ENCODE data around the gene PRCP. TPM values are rescaled to one million over a fixed set of nuclear protein-coding genes. Genes with fewer than 3 reads are reported as not detected.
A peak's percentile ranks its signal among the peaks of the same experiment; 100 is the strongest.

The PRCP gene
- total RNA-seq, 1 donor from 2014 or later: 48.7 TPM

DNA sequence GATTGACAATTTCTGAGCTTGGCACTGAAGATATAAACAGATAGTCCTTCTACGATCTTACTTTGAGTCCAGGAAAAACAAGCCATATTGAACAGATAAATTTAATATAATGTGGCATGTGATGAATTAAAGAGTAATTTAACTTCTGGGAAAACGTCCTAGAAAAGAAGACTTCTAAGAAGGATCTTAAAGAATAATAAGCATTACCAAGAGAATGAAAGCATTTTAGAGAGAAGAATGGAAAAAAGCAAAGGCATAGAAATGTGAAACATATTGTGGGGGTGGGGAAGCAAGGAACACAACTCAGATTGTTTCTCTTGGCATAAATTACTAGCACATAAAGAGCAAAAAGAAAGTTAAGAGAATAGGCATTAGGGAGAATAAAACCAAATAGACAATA lies 6.7 kb upstream of the PRCP start:
- no peak for DNase-seq (ENCODE audit: low spot score)

DNA sequence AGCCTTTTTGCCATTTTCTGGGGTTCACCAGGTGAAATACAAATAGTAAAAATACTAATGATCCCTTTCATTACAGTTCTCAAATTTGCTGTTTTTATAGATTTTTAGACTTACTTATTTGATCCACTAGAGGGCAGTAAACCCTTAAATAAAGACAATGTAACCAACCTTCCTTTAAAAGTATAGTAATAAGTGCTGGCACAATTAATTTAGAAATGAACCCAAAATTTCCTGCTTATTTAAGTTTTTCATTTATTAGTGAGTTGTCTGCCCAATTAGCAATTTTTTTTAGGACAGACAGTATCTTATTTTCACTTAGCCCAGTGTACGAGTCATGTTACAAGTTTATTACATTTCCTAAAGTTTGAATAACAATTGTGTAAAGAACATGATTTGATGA lies 6.0 kb upstream of the PRCP start:
- DNase-seq (ENCODE audit: low spot score): no peak

GRCh38 chr11:82903843-82904586 lies 3.8 kb upstream of the PRCP start:
- DNase-seq (ENCODE audit: low spot score): no peak

GRCh38 chr11:82902880-82903279 lies 2.6 kb upstream of the PRCP start:
- DNase-seq (ENCODE audit: low spot score): no peak

DNA sequence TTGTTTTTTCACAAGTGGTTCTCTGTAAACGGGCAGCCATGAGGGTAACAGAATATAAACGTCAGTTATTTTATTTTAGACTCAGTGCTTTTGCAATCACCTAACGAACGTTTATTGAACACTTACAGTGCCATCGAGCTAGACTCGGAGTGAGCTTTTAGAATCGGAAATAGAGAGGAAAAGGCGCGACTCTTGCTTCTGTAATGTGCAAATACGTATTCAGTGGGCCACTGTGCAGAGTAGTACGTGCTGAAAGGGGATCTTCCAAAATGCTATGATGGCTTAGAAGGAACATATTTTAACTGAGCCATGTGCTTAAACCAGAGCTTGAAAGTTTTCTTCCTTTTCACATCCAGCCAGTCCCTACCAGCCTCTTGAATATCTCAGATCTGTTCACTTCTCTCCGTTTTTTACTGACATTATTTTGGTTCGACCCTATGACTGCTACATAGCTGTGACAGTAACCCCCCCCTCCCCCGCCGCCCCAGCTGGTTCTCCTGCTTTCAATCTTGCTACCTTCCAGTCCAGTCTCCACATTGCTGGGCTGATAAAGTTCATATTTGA lies 1.8 kb upstream of the PRCP start:
- no peak for DNase-seq (ENCODE audit: low spot score)

- DNase-seq (ENCODE audit: low spot score): peak; percentile 97
Observed at GRCh38 chr11:82901165-82901921, 1.1 kb upstream of the PRCP start, which contains the start of gene DDIAS. Gene DDIAS (plus strand): TSS chr11:82901736. CDS start chr11:82914739, 13,003 bp downstream.

DNA sequence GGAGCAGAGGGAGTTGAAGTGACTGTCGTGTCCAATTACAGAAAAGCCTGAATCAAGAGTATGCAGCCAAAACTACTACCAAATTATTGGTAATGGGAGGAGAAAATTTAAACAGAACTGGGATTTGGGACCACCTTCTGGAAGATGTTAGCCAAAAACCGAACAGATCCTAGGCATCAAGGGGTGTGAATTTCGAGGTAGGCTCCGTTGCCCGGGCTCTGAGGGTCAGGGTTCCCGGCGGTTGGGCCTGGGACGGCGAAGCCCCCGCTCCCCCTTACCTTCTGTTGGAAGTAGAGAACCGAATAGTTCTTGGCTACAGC lies 313 bp downstream of the PRCP start:
- no peak for DNase-seq (ENCODE audit: low spot score)

DNA sequence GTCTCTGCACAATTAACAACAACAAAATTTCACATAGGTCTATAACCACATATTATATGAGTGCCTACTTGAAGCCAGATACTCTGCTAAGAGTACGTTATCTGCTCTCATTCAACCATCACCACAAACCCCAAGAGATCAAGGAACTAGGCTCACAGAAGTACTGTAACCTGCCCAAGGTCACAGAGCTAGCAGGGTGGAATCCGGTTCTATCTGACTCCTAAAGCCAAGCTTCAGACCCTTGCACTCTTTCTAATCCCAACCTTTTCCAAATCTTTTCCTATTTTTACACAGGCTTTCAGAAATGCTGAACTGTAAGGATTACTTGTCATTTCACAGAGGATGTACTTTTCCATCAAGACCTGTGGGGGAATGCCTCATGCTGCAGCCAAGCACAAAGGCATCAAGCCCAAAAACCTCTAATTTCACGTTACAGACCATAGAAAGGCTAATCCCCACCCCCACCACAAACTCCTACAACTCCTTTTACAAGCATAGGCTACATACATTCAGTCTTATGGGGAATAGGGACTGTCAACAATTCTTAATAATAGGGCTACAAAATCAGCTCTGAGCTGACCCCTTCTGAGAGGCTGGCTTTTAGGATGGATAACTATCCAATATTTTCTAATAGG lies 927 bp downstream of the PRCP start:
- DNase-seq (ENCODE audit: low spot score): no peak

- no peak for DNase-seq (ENCODE audit: low spot score)
Observed at GRCh38 chr11:82898241-82898640, 2.0 kb downstream of the PRCP start.

DNA sequence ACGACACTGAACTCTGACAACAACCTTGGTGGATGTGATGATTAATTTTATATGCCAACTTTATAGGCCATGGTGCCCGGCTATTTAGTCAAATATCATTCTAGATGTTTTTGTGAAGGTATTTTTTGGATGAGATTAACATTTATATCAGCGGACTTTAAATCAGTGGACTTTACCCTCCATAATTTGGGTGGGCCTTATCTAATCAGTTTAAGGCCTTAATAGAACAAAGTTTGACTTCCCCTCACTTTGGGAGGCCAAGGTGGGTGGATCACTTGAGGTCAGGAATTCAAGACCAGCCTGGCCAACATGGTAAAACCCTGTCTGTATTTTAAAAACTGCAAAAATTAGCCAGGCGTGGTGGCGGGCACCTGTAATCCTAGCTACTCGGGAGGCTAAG lies 4.0 kb downstream of the PRCP start:
- DNase-seq (ENCODE audit: low spot score): no peak

DNA sequence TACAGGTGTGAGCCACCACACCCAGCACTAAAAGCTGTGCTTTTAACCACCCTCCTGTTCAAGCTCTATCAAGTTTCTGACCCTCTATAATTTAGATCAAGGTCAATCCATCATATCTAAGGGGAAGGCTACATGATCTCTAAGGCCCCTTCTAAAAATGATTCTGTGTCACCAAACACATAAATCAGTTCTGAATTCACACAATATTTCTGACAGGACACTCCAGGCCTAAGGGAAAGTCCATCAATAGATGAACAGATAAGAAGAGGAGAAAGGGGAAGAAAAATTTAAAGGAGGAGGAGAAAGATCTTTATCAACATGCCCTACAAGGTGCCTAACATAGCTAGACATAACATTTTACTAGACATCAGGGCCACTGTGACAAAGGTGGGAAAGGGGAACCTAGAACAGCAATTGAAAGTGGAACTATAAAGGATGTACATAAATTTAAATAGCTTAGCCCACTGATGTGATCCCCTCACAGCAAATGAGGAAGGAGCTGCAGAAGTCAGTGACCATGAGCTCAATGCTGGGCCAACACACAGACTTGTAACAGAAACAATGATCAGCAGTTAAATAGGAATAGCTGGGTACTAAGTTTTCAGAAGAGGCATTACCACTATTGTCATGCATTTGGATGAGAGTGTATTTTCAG lies 4.7 kb downstream of the PRCP start:
- DNase-seq (ENCODE audit: low spot score): no peak

GRCh38 chr11:82892611-82893169 lies 7.5 kb downstream of the PRCP start:
- DNase-seq (ENCODE audit: low spot score): no peak

DNA sequence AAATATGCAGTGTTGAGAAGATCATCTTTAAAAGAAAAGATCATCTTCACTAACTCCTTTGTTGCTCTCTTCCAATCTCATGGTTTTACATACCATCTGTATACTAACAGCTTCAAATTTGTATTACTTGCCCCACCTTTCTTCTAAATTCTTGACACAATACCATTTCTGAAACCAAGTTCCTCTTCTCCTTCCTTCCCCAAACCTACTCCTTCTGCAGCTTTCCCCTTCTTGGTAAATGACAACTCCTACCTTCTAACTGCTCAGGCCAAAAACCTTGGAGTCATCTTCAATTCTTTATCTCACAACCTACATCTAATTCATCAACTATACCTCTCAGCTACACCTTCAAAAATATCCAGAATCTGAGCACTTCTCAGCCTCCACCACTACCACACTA lies 9.3 kb downstream of the PRCP start:
- no peak for DNase-seq (ENCODE audit: low spot score)

DNA sequence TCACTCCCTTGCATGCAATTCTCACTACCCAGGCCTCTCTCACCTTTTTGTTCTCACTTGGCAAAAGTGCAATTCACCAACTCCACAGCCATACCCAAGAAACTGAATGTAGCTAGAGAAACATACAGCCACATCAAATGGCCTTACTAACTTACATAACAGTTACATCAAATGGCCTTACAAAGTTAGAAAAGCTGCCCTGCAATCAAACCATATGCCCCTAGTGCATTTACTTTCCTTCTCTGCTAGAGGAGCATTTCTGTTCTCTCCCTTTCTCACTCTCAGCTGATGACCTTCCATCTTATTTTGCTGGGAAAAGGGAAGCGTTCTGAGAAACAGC lies 10.3 kb downstream of the PRCP start:
- DNase-seq (ENCODE audit: low spot score): no peak

GRCh38 chr11:82889133-82890001 lies 10.9 kb downstream of the PRCP start:
- DNase-seq (ENCODE audit: low spot score): no peak

DNA sequence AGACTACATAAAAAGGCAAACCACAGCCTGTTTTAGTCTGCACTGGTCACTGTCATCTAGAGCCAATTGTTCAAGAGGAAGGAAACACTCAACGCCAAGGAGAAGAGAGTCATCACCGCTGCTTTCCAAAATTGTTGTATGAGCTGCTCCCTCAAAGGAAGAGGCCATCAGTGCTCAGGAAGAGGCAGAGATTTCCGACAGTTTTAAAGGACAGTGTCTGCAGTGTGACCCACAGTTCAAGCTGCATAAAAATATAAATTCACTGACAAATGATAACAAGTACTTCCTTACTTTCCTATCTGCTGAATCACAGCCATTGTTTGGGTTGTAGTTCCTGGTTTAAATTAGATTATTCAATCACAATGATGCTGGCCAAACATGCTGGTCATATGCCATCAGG lies 16.4 kb downstream of the PRCP start:
- no peak for DNase-seq (ENCODE audit: low spot score)

- DNase-seq (ENCODE audit: low spot score): no peak
Observed at GRCh38 chr11:82874646-82875523, 25.3 kb downstream of the PRCP start.

GRCh38 chr11:82873919-82874333 lies 26.3 kb downstream of the PRCP start:
- DNase-seq (ENCODE audit: low spot score): no peak

- DNase-seq (ENCODE audit: low spot score): no peak
Observed at GRCh38 chr11:82872377-82873150, 27.7 kb downstream of the PRCP start.
